SK-N-SH (cell line): ENCODE results near the gene EEF2K.

Source experiments
- ELF1 ChIP-seq: IDR thresholded peaks from 2 replicates; pipeline ENCODE4 v1.4.0; 2012
- FOXM1 ChIP-seq: IDR thresholded peaks from 2 replicates; pipeline ENCODE4 v1.4.0; 2012; ENCODE audit warnings: low read depth, mild to moderate bottlenecking
- JUND ChIP-seq: IDR thresholded peaks from 2 replicates; pipeline ENCODE4 v1.4.0; 2012
- POLR2AphosphoS5 ChIP-seq: IDR thresholded peaks from 2 replicates; pipeline ENCODE4 v1.6.1; 2012; ENCODE audit warnings: low read depth, low read length
- RCOR1 ChIP-seq: fragments of 150-350 bp; IDR thresholded peaks from 2 replicates; pipeline ENCODE4 v1.6.1; 2017; ENCODE audit warnings: antibody characterized with exemption, low read length
- TF ChIP-seq, protein P1 (sequence below): fragments of 200-600 bp; sonication (generic); IDR thresholded peaks from 2 replicates; pipeline ENCODE4 v1.6.1; 2017; ENCODE audit warnings: antibody characterized with exemption, mild to moderate bottlenecking, moderate library complexity

DNA sequence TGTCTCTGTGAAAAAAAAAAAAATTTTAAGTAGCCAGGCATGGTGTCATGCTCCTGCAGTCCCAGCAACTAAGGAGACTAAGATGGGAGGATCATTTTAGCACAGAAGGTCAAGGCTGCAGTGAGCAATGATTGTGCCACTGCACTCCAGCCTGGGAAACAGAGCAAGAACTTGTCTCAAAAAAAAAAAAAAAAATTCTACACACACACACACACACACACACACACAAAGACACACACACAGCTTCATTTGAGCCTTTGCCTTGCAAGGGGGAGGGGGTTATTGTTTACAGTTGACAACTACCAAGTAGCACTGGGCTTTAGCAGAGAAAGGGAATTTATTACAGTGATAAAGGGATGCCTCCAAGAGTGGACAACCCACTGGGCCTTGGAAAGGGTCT lies 86.2 kb downstream of the EEF2K start:
- TF ChIP-seq, protein P1, sequence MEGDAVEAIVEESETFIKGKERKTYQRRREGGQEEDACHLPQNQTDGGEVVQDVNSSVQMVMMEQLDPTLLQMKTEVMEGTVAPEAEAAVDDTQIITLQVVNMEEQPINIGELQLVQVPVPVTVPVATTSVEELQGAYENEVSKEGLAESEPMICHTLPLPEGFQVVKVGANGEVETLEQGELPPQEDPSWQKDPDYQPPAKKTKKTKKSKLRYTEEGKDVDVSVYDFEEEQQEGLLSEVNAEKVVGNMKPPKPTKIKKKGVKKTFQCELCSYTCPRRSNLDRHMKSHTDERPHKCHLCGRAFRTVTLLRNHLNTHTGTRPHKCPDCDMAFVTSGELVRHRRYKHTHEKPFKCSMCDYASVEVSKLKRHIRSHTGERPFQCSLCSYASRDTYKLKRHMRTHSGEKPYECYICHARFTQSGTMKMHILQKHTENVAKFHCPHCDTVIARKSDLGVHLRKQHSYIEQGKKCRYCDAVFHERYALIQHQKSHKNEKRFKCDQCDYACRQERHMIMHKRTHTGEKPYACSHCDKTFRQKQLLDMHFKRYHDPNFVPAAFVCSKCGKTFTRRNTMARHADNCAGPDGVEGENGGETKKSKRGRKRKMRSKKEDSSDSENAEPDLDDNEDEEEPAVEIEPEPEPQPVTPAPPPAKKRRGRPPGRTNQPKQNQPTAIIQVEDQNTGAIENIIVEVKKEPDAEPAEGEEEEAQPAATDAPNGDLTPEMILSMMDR, result no peak
- TF ChIP-seq RCOR1, result no peak
- TF ChIP-seq POLR2AphosphoS5, result no peak
- TF ChIP-seq ELF1, result no peak
- no peak for TF ChIP-seq FOXM1
- no peak for TF ChIP-seq JUND
